GM21447 (cell line): ENCODE measurements around the gene SLC12A8.

ENCODE experiments used
- ATAC-seq: cut with Tn5 transposase; IDR thresholded peaks from one replicate; pipeline ENCODE4 v1.9.1; 2021; ENCODE audit not compliant: unreplicated experiment

Gene SLC12A8, protein sequence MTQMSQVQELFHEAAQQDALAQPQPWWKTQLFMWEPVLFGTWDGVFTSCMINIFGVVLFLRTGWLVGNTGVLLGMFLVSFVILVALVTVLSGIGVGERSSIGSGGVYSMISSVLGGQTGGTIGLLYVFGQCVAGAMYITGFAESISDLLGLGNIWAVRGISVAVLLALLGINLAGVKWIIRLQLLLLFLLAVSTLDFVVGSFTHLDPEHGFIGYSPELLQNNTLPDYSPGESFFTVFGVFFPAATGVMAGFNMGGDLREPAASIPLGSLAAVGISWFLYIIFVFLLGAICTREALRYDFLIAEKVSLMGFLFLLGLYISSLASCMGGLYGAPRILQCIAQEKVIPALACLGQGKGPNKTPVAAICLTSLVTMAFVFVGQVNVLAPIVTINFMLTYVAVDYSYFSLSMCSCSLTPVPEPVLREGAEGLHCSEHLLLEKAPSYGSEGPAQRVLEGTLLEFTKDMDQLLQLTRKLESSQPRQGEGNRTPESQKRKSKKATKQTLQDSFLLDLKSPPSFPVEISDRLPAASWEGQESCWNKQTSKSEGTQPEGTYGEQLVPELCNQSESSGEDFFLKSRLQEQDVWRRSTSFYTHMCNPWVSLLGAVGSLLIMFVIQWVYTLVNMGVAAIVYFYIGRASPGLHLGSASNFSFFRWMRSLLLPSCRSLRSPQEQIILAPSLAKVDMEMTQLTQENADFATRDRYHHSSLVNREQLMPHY

DNA sequence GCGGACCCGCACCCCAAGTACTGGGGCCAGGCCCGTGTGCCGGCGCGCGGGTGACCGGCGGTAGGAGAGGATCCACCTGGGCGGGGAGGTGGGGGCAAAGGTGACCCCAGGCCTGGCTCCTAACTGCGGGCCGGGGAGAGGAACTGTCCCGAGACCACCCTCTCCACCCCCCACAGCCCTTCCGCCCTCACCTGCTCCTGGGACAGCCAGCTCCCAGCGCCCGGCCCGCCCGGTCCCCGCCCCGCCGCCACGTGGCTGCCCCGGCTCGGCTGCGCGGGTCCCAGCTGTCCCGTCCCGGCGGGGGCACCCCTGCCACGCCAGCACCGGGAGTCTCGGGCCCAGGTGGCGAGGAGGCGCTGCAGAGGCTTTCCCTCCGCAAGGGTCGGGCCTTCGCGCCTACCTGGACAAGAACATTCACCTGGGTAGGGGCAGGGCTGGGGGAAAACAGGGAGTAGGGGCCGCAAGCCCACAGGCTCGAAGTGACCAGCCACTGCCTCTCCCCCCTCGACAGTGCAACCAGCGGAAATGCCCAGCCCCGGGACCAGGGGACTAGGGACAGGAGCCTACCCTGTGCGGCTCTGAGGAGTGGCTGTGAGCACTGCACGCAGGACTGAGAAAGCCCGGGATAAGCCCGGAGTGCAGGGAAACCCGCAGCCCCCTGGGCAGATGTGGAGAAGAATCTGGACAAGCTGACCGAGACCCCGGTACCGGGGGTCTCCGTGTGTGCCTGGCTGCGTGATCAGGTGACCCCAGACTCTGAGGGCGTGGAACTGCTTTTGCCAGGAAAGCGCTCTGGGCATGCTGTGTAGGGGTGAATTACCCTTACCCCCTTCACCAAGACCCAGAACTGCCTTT is at the start of gene SLC12A8:
SLC12A8 (minus strand) TSS at position 240 of the 855 bp plus-strand sequence. CDS start 1,399 bp downstream, outside the sequence.
- ATAC-seq, result no peak

DNA sequence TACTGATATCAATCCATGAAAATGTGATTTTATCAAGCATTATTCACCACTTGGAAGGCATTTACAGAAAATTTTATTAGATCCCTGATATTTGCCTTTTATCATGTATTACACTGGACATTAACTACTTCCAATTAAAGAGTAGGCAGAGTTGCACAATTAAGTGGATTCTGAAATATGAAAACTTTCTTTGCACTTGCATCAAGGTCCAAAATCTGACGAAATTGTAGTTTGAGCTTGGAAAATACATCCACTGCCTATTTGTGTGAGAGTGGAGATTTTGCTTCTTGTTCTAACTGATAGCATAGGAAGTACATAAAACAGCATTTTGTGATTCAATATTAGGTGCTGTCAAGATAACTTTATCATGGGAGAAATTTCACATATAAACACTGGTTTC is 49.6 kb upstream of the SLC12A8 start:
- no peak for ATAC-seq

- ATAC-seq, result no peak
These were observed 48.5 kb upstream of the SLC12A8 start for GRCh38 chr3:125261031-125261430.

- no peak for ATAC-seq
These were observed 47.6 kb upstream of the SLC12A8 start for GRCh38 chr3:125260158-125260557.

DNA sequence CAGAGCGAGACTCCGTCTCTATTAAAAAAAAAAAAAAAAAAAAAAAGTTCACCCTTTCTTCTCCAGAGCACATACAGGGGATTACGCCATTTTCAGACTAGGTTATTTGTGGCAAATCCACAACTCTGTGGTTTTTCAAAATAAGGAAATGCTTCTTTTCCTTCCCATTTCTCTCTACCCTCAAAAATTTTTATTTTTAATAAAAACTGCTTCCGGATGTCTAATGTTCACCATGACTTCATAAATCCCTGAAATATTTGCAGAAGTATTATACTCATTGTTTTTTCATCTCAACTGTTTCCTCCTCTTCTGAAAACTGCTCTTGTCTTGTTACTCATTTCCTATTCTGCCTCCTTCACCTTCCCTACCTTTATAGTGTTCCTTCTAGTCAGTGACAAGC is 45.0 kb upstream of the SLC12A8 start:
- no peak for ATAC-seq

DNA sequence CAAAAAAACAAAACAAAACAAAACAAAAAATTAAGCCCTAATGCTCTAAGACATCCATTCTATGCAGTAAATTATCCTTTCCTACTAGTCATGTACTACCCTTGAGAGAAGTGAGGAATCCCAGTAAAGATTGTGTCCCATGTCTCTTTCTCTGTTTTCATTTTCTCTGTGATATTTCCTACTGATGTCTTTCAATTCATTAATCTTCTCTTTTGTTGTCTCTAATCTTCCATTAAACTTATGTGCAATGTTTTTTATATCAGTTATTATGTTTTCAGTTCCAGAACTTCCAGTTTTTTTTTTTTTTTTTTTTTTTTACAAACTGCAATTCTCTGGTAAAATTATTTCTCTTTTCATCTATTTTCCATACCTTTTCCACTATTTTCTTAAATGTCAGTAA is 44.1 kb upstream of the SLC12A8 start:
- ATAC-seq, result no peak

DNA sequence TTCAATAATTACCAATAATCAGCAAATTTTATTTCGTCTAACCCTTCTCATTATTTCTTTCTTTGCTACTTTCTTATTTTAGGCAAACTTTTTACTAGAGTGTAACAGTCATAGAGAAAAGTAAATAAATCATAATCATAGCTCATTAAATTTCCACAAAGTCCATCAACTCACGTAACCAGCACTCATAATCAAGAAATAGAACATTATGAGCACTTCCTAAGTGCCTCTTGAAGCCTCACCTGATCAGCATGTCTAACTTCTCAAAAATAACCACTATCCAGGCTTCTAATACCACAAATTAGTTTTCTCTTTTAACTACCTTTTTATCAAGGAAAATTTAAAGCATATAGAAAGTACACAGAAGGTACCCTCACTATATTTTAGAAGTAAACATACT is 38.4 kb upstream of the SLC12A8 start:
- ATAC-seq, result no peak

DNA sequence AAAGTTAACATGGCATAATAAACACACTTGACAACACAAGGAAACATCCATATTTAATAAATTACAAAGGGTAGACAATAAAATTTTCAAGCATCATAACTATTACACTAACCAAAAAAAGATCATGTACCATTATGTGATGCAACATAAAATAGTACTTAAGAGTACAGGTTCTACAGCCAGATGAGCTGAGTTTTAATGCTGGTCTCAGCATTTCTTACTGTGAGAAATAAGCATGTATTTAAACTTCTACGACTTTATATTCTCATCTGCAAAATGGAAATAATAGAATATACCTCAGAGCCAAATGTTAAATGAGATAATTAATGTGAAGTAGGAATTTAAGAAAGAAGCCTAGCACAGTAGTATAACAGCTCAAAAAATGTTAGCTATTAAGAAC is 33.7 kb upstream of the SLC12A8 start:
- ATAC-seq, result no peak

DNA sequence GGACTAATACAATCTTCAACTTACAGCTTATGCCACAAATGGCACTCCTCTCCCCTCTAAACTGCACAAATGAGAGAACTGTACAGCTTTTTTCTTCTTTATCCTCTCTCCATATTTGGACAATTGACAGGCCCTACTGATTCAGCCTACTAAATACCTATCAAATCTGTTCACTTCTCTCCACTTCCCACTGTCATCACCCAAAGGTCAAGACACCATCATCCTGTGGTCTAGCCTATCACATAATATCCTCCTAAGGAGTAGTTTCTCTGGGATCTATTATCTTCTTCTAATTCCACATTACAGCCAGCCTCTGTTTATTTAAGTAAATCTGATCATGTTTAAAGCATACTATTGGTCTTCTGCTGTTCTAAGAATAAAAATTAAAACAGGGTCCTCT is 33.0 kb upstream of the SLC12A8 start:
- no peak for ATAC-seq

DNA sequence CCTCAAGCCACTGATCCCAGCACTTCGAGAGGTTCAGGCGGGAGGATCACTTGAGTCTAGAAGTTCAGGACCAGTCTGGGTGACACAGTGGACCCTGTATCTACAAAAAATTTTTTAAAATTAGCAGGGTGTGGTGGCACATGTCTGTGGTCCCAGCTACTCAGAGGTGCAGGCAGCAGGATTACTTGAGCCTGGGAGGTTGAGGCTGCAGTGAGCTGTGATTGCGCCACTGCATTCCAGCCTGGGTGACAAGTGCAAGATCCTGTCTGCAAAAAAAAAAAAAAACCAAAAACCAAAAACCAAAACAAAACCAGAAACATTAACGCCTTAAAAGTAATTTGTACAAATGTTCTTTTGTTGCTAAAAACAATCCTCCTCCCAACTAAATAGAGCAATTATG is 27.9 kb upstream of the SLC12A8 start:
- no peak for ATAC-seq

- ATAC-seq, result no peak
These were observed 26.7 kb upstream of the SLC12A8 start for GRCh38 chr3:125239266-125239665.

DNA sequence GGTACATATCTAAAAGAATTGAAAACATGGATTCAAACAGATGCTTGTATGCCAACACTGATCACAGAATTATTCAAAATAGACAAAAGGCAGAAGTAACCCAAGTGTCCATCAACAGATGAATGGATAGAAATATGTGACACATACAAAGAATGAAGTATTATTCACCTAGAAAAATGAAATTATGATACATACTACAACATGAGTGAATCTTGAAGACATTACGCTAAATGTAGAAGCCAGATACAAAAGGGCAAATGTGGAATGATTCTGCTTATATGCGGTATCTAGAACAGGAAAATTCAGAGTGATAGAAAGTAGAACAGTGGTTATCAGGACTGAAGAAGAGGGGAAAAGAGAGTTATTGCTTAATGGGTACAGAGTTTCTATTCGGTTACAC is 26.2 kb upstream of the SLC12A8 start:
- ATAC-seq, result no peak

GRCh38 chr3:125236331-125236903 is 23.9 kb upstream of the SLC12A8 start:
- no peak for ATAC-seq

- no peak for ATAC-seq
These were observed 22.3 kb upstream of the SLC12A8 start for GRCh38 chr3:125234831-125235230.

DNA sequence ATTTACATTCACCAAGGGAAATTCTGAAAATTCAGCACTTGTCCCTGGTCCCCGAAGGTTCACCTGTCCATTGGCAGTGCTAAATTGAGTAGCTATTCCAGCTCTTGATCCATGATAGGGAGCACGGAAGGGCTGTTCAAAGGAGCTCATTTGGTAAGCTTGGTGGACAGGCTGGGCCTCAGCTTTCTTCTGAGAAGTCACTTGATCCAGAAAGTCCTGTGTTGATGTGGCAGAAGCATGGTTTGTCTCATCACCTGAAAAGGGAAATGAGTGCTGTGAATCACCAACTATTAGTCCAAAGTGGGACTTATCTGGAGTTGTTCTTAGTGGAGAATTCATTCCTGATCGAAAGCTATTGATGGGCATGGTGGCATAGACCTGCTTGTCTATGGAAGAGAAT is 19.9 kb upstream of the SLC12A8 start:
- no peak for ATAC-seq

DNA sequence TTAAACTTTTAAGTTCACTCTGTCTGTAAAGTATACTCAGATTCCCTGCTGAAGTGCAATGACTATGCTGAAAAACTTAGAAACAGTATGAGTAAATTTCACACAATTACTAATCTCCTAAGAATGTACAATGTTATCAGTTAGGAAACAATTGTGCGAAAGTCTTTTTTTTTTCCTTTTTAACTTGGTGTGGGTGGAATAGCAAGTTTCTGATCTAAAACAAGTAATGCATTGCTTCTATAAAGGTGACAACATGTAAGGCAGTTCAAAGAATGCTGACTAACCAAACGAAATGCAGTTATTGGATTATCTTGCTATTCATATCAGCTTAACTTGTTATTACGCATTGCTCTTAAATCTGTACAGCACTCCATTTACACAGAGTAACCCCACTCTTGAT is 19.3 kb upstream of the SLC12A8 start:
- no peak for ATAC-seq

- no peak for ATAC-seq
These were observed 17.2 kb upstream of the SLC12A8 start for GRCh38 chr3:125229707-125230106.

DNA sequence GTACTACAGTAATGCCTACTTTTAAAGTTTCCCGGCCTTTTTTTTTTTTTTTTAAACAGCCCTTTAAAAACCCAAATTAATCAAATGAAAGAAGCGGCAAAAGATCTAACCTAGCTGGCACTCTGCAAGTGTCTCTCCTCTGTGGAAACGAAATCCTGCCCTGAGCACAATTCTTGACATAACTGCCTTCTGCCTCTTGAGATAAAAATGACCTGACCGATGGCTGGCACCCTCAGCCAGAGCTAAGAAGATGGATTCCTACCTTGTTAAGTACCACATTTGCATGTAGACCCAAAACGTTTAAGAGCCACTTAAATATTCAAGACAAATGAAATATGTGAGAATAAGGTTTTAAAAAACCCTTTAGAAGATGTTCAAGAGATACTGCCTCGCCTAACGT is 16.6 kb upstream of the SLC12A8 start:
- ATAC-seq, result no peak

DNA sequence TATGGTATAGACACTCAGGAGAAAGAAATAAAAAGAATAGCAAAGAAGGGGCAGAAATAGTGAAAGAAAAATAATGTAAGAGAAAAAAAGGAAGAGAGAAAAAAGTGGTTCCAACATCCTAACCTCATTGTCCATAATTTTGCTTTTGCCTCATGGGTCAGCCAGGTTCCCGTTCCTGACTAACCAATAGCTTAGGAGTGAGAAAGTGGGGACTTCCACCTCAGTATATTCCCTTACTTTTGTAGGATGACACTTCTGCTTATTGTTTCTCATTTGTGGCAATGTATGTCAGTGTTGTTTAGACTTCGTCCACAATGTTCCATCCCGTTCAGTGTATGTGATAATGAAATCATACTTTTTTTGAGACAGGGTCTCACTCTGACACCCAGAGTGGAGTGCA is 9.3 kb upstream of the SLC12A8 start:
- ATAC-seq, result no peak

DNA sequence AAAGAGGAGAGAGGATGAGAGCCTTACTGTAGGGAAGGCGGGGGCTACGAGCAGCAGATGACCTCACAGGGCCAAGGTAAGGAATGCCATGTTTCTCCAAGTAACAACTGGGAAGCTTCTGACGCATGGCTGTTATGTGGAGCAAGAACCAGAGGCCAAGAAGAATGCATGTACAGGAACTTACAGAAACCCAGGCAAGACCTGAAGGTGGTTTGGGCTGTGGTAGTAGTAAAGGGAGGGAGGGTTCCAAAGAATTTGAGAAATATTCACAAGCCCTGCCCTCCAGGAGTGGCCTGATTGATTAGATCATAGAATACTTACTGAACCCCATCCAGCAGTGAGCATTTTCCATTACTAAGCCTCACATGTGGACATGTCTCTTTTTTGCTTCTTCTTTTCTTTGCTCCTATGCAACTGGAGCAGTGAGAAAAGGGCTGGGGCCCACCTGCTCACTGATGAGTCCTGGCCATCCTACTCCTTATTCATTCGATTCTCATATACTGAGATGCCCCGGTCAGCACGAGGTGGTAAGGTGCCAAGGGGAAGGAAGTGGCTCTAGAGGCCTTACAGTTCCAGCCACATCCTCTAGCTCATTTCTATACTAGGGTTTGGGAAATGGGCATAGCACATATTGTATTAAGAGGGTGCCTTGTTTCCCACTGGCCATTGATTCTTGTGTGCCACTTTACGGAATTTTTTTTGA is 8.3 kb upstream of the SLC12A8 start:
- no peak for ATAC-seq

GRCh38 chr3:125220183-125220582 is 7.6 kb upstream of the SLC12A8 start:
- no peak for ATAC-seq
